NB4 (cell line): ENCODE measurements around the gene SELENOS.

Source experiments
- CTCF ChIP-seq: IDR thresholded peaks from one replicate; pipeline ENCODE4 v1.5.1; 2012; ENCODE audit warnings: low read depth, low read length
- MYC ChIP-seq: IDR thresholded peaks from 2 replicates; pipeline ENCODE4 v1.6.1; 2011; ENCODE audit warnings: low read depth, low read length

DNA sequence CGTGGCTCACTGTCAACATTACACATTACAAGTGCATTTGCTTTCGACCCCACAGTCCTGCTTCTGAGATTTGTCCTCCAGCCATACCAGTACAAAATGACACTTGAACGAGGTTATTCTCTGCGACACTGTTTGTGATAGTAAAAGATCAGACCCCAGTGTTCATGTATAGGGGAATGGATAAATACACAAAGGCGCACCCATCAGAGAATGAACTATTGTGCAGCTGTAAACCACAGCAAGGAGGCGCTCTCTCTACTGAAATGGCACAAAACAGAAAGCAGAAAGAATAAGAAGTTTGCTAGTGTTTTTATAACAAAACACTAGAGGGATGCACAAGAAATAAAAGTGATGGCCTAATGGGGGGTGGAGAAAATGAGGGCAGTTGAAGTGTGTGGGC is 20.5 kb downstream of the SELENOS start:
- TF ChIP-seq CTCF (peak; percentile 62), MYC (no peak)
